Activated CD4-positive, alpha-beta T cell treated with anti-CD3 and anti-CD28 coated beads, Interleukin-2, amount 50 U/mL, for 16 hours (primary cell): ENCODE results near the gene MX1.

Experiments used
- DNase-seq: peaks from one replicate; pipeline ENCODE4 v3.0.0-alpha.2; 2020

Gene MX1

GRCh38 chr21:41432562-41433460 lies 6.8 kb downstream of the MX1 start:
- DNase-seq, result no peak

DNA sequence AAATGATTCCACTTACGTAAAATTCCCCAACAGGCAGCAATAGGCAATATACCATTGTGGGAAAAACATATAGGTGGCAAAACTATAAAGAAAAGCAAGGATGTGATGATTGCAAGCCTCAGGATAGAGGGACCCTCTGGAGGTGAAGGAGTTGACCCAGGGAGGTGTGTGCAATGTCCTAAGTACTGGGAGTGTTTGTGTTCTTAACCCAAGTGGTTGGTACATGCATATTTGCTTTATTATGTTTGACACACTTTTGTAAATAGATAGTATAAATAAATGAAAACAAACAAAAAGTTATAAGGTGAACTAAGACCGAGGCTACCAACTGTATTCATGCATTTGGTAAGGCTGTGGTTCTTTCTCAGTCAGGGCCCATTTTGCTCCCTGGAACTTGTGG lies 7.5 kb downstream of the MX1 start:
- no peak for DNase-seq

GRCh38 chr21:41435706-41436105 lies 9.7 kb downstream of the MX1 start:
- no peak for DNase-seq

DNA sequence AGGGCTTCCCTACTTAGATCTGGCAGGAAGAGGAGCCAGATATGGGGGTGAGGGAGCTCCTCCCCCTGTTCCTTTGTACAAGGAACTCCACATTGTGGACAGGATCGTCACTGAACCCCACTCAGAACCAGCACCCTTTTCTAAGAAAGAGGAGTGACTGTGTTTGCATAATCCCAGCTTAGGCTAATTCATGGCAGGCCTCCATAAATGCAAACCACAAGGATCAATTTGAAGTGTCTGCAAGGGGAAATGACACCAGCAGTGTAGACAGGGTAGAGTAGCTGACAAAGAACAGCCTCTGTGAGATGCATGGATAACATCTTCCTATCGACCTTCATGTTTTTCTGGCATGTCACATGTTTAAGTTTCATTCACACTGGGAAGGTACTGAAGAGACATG lies 11.7 kb downstream of the MX1 start:
- peak; percentile 23 for DNase-seq

GRCh38 chr21:41438425-41439113 lies 12.5 kb downstream of the MX1 start:
- DNase-seq, result no peak

DNA sequence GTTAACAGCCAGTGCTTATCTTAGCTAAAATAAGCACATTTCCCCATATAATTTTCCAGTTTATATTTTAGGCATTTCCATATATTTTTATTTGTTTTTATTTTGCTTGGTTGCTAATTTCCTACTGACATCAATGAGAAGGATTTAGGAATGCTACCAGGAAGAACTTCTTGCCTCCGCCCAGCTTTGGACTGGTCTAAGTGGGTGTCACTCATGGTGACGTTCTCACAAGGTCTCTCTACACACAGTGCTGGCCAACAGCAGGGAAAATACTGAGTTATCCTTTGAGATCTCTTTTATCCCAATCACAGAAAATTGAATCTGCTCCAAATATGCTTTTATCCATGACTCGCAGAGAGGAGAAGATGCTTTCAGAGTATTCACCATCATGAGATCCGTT lies 13.2 kb downstream of the MX1 start:
- DNase-seq, result no peak

GRCh38 chr21:41441546-41441945 lies 15.5 kb downstream of the MX1 start:
- no peak for DNase-seq

GRCh38 chr21:41442481-41443186 lies 16.6 kb downstream of the MX1 start:
- no peak for DNase-seq

DNA sequence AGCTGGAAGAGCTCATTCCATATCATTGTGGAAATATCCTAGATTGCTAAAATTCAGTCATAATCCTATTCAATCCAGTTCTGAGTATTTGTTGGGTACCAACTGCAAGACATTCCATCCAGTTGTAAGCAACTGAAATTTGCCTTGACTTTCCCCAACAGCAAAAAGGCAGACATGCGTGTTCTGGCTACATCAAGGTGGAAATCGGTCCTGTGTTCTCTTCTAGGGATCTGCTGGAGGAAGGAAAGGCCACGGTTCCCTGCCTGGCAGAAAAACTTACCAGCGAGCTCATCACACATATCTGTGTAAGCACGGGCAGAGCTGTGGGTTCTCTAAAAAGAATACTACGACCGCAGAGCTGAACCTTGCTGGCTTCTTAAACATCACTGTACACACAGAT lies 17.5 kb downstream of the MX1 start:
- DNase-seq, result no peak

- DNase-seq, result no peak
Observed at GRCh38 chr21:41444703-41445464, 18.8 kb downstream of the MX1 start.

- DNase-seq, result no peak
Observed at GRCh38 chr21:41445465-41445862, 19.4 kb downstream of the MX1 start.

DNA sequence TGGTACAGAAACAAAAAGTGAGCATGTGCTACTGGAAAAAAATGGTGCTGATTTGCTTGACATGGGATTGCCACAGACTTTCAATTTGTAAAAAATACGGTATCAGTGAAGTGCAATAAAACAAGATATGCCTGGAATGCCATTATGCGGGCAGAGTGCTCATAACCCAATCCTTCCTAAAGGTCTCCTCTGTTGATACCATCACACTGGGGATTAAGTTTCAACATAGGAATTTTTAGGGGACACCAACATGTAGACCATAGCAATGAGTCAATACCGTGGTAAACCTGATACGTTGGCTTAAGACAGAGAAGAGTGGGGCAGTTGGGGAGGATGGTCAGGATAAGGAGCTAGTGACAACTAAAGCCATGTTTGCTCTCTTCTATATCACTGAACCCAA lies 20.5 kb downstream of the MX1 start:
- no peak for DNase-seq

- DNase-seq, result no peak
Observed at GRCh38 chr21:41447356-41447755, 21.3 kb downstream of the MX1 start.

GRCh38 chr21:41449613-41450012 lies 23.6 kb downstream of the MX1 start:
- no peak for DNase-seq

DNA sequence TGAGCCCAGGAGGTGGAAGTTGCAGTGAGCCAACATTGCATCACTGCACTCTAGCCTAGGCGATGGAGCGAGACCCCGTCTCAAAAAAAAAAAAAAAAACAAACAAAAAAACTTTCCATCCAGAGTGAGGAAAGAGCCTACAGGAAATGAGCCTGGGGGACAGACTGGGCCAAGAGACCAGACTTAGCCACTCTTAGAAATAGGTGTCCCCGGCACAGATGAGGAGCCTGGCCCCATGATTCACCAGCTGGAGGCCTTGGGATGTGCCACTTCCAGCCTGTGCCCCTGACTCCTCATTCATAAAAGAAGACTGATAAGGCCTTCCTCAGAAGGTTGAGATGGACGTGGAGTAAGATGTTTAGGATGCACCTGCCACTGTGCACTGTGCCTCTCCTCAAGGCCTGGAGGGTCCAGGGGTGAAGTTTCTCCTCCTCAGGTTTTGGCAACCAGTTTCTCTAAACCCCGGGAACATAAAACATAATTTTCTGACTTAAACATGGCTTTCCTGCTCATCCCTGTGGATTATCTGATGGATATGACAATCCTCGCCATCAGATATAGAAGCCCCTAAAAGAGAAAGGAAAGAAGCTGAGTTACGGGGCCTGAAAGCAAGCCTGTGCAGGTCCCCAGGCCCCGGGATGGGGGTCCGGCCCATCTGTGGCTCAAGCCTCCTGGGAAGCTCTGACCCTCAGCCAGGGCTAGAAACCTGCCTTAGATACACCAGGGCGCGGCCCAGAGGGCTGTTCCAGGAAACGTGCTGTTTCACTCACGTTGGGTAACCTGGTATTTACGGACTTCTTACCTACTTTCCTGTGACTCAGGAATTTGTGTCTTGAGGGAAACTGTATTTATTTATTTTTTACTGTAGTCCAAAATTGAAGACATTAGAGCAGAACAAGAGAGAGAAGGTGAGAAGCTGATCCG lies 26.0 kb downstream of the MX1 start:
- DNase-seq, result no peak

- DNase-seq, result no peak
Observed at GRCh38 chr21:41453198-41453597, 27.2 kb downstream of the MX1 start.

DNA sequence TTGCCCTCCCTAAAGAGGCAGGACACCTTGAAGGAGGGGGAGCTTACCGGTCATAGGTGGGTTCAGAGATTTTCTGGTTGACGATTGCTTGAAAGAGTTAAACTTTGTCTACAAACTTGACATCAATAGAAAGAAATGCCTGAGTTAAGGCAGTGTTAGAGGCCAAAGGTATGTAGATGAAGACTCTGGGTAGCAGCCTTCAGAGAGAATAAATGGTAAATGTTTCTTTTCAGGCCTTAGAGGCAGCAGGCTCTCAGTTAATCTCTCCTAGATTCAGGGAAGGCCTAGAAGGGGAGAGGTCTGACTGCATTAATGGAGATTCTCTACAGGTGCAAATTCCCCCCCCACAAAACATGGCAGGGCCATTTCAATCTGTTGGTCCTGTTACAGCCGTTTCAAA lies 27.7 kb downstream of the MX1 start:
- no peak for DNase-seq

DNA sequence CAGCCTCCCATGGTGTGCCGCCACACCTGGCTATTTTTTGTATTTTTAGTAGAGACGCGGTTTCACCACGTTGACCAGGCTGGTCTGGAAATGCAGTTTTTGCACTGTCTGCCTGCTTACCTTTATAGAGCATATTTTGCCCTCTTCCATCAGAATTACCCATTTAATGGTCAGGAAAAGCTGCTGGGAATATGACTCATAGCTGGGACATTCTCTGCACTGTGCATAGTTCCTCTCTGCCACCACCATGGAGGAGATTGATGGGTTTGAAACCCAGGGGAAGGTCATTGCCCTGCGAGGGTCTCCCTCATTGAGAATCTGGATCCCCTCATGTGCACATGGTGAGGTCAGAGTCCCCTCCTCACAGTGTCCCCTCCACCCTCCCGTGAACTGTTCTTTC lies 32.1 kb downstream of the MX1 start:
- no peak for DNase-seq

DNA sequence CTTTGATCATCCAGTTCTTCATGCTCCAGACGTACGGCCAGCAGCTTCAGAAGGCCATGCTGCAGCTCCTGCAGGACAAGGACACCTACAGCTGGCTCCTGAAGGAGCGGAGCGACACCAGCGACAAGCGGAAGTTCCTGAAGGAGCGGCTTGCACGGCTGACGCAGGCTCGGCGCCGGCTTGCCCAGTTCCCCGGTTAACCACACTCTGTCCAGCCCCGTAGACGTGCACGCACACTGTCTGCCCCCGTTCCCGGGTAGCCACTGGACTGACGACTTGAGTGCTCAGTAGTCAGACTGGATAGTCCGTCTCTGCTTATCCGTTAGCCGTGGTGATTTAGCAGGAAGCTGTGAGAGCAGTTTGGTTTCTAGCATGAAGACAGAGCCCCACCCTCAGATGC lies 32.5 kb downstream of the MX1 start:
- DNase-seq, result no peak

DNA sequence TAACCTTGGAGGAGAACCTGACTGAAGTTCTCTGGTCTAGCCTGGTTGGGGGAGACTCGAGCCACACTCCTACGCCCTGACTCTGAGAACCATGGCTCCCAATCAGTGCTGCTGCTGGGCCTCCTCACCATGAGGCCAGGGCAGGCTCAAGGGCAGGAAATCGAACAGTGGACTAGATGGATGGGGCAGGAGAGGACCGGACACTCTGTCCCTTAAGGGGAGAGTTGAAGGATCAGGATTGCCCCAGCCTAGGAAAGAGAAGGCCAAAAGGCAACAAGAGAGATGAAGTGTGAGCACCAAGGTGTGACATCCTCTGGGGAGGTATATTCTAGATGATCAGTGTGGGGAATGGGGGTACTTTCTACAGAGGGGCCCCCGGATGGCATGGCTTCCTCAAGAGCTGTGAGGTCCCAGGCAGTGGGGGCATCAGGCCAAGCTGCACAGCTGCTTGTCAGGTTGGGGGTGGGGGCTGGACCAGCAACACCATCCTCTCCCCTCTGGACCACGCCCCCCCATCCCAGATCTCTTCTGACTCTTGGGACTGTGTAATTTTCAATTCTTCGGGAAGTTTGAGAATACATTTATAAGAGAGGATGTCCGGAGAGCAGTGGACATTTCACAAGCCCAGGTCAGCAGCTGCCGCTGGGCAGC lies 34.0 kb downstream of the MX1 start:
- DNase-seq, result no peak
